Activated CD4-positive, alpha-beta T cell treated with anti-CD3 and anti-CD28 coated beads, Interleukin-2, amount 50 U/mL, for 1 hour (primary cell): ENCODE measurements around the gene OPRD1.
"Not testable (repeated sequence)": the region's sequence is repeated elsewhere in the genome, so short reads cannot be mapped to it uniquely, and the experiment has no call there.

Source experiments
- DNase-seq: peaks from one replicate; pipeline ENCODE4 v3.0.0-alpha.2; 2020

OPRD1 gene

GRCh38 chr1:28803051-28803450, 8.9 kb upstream of the OPRD1 start:
- no peak for DNase-seq

GRCh38 chr1:28803662-28804061, 8.3 kb upstream of the OPRD1 start:
- no peak for DNase-seq

- no peak for DNase-seq
Observed at GRCh38 chr1:28804071-28804470, 7.9 kb upstream of the OPRD1 start.

GRCh38 chr1:28807046-28807445, 4.9 kb upstream of the OPRD1 start:
- DNase-seq, result no peak

GRCh38 chr1:28807986-28808385, 4.0 kb upstream of the OPRD1 start:
- DNase-seq, result no peak

- no peak for DNase-seq
Observed at GRCh38 chr1:28811369-28811765, 603 bp upstream of the OPRD1 start.

- no peak for DNase-seq
Observed at GRCh38 chr1:28812669-28813468, 899 bp downstream of the OPRD1 start.

- DNase-seq, result no peak
Observed at GRCh38 chr1:28813931-28814465, 2.0 kb downstream of the OPRD1 start.

GRCh38 chr1:28815533-28816185, 3.7 kb downstream of the OPRD1 start:
- no peak for DNase-seq

GRCh38 chr1:28817133-28817532, 5.2 kb downstream of the OPRD1 start:
- DNase-seq, result no peak

- DNase-seq, result no peak
Observed at GRCh38 chr1:28819020-28819419, 7.0 kb downstream of the OPRD1 start.

- DNase-seq, result no peak
Observed at GRCh38 chr1:28822799-28823198, 10.8 kb downstream of the OPRD1 start.

GRCh38 chr1:28824061-28824460, 12.1 kb downstream of the OPRD1 start:
- DNase-seq, result not testable (repeated sequence)

GRCh38 chr1:28828227-28828858, 16.4 kb downstream of the OPRD1 start:
- DNase-seq, result not testable (repeated sequence)

- no peak for DNase-seq
Observed at GRCh38 chr1:28830814-28831213, 18.8 kb downstream of the OPRD1 start.

GRCh38 chr1:28832966-28833365, 21.0 kb downstream of the OPRD1 start:
- DNase-seq, result no peak

GRCh38 chr1:28833381-28833780, 21.4 kb downstream of the OPRD1 start:
- no peak for DNase-seq

GRCh38 chr1:28835237-28835650, 23.3 kb downstream of the OPRD1 start:
- no peak for DNase-seq

GRCh38 chr1:28836421-28836956, 24.5 kb downstream of the OPRD1 start:
- DNase-seq, result no peak

GRCh38 chr1:28840928-28841544, 29.1 kb downstream of the OPRD1 start:
- no peak for DNase-seq

- no peak for DNase-seq
Observed at GRCh38 chr1:28845786-28846543, 34.0 kb downstream of the OPRD1 start.

- DNase-seq, result not testable (repeated sequence)
Observed at GRCh38 chr1:28847207-28847606, 35.2 kb downstream of the OPRD1 start.
